Neuronal stem cell (in vitro differentiated cells): Measurements from ENCODE around the gene IKZF2.

Source experiments
- DNase-seq: peaks from one replicate; pipeline ENCODE4 v3.0.0-alpha.2; 2013; ENCODE audit warnings: low spot score
- H2AFZ ChIP-seq: one replicate; pipeline ENCODE4 v1.6.1; 2013; ENCODE audit warnings: mild to moderate bottlenecking, low read length, inconsistent platforms
- H2AK5ac ChIP-seq: 2 replicates; pipeline ENCODE4 v1.6.1; 2013; ENCODE audit warnings: low read depth, mild to moderate bottlenecking, inconsistent platforms, low read length, moderate library complexity, mixed read lengths
- H2BK120ac ChIP-seq: 2 replicates; pipeline ENCODE4 v1.6.1; 2013; ENCODE audit warnings: low read depth, mild to moderate bottlenecking, inconsistent platforms, low read length, moderate library complexity, mixed read lengths
- H2BK12ac ChIP-seq: one replicate; pipeline ENCODE4 v1.6.1; 2013; ENCODE audit warnings: low read length, inconsistent platforms
- H2BK15ac ChIP-seq: 2 replicates; pipeline ENCODE4 v1.6.1; 2013; ENCODE audit warnings: mild to moderate bottlenecking, low read length, inconsistent platforms, mixed read lengths
- H2BK5ac ChIP-seq: one replicate; pipeline ENCODE4 v1.6.1; 2013; ENCODE audit warnings: inconsistent platforms, mild to moderate bottlenecking, low read length, moderate library complexity
- H3K14ac ChIP-seq: one replicate; pipeline ENCODE4 v1.6.1; 2013; ENCODE audit warnings: low read length, inconsistent platforms
- H3K18ac ChIP-seq: 2 replicates; pipeline ENCODE4 v1.6.1; 2013; ENCODE audit warnings: low read length, inconsistent platforms
- H3K23ac ChIP-seq: 2 replicates; pipeline ENCODE4 v1.6.1; 2013; ENCODE audit warnings: low read depth, mild to moderate bottlenecking, mixed read lengths, low read length, inconsistent platforms; ENCODE audit not compliant: poor library complexity
- H3K27ac ChIP-seq: replicated peaks from 3 replicates; pipeline ENCODE4 v1.5.1; 2013; ENCODE audit warnings: low read length, inconsistent platforms
- H3K27me3 ChIP-seq, 3 experiments: 2 replicates each; pipeline ENCODE4 v1.6.1; 2013; ENCODE audit warnings: low read length in 3 of 3, mild to moderate bottlenecking in 2 of 3, inconsistent platforms in 1 of 3, low read depth in 1 of 3, mixed read lengths in 1 of 3, moderate library complexity in 1 of 3; ENCODE audit not compliant: control insufficient read depth in 3 of 3, insufficient read depth in 3 of 3
- H3K36me3 ChIP-seq, 2 donors: replicated peaks in 1 of 2; 2 replicates each; pipeline ENCODE4 v1.6.1; 2013; ENCODE audit warnings: low read length in 2 of 2; ENCODE audit not compliant: control insufficient read depth in 2 of 2, insufficient read depth in 2 of 2
- H3K4ac ChIP-seq: 2 replicates; pipeline ENCODE4 v1.6.1; 2013; ENCODE audit warnings: inconsistent platforms, mild to moderate bottlenecking, low read length, moderate library complexity
- H3K4me1 ChIP-seq, 2 donors: 1 replicate in 1 of 2; 2 replicates in 1 of 2; pipeline ENCODE4 v1.6.1; 2013; ENCODE audit warnings: low read length in 2 of 2, low read depth in 1 of 2; ENCODE audit not compliant: control insufficient read depth in 2 of 2, insufficient read depth in 1 of 2
- H3K4me2 ChIP-seq: one replicate; pipeline ENCODE4 v1.6.1; 2013; ENCODE audit warnings: mild to moderate bottlenecking, low read length, inconsistent platforms; ENCODE audit not compliant: insufficient read depth, poor library complexity, severe bottlenecking
- H3K4me3 ChIP-seq, 2 donors: 2 replicates each; pipeline ENCODE4 v1.5.1; 2013; ENCODE audit warnings: low read length in 2 of 2, mild to moderate bottlenecking in 2 of 2, inconsistent platforms in 1 of 2, moderate library complexity in 1 of 2
- H3K79me1 ChIP-seq: one replicate; pipeline ENCODE4 v1.6.1; 2013; ENCODE audit warnings: low read depth, mild to moderate bottlenecking, inconsistent platforms, low read length, moderate library complexity
- H3K9ac ChIP-seq: one replicate; pipeline ENCODE4 v1.6.1; 2013; ENCODE audit warnings: mild to moderate bottlenecking, low read depth, low read length, inconsistent platforms; ENCODE audit not compliant: poor library complexity
- H3K9me3 ChIP-seq, 2 donors: replicated peaks in 1 of 2; 2 replicates each; pipeline versions ENCODE3 to v1.6.1; 2013; ENCODE audit warnings: low read length in 2 of 2, mild to moderate bottlenecking in 2 of 2, inconsistent platforms in 1 of 2, low read depth in 1 of 2, mixed read lengths in 1 of 2, moderate library complexity in 1 of 2; ENCODE audit not compliant: control insufficient read depth in 2 of 2, insufficient read depth in 1 of 2
- H4K8ac ChIP-seq: one replicate; pipeline ENCODE4 v1.6.1; 2013; ENCODE audit warnings: low read depth, mild to moderate bottlenecking, inconsistent platforms, low read length, moderate library complexity
- H4K91ac ChIP-seq: one replicate; pipeline ENCODE4 v1.6.1; 2013; ENCODE audit warnings: low read length, low read depth, mild to moderate bottlenecking, inconsistent platforms; ENCODE audit not compliant: poor library complexity
- WGBS, 2 donors: extraction: QIAGEN DNeasy Blood & Tissue Kit; methylation state at CpG; one replicate each; pipeline ENCODE4 v1.1.7; 2013; ENCODE audit warnings: missing lambda C conversion rate in 2 of 2, mixed read lengths in 1 of 2; ENCODE audit not compliant: insufficient read length in 2 of 2, insufficient replicate concordance in 1 of 2; ENCODE audit errors: extremely low coverage in 2 of 2; 5-methylcytosine and 5-hydroxymethylcytosine counted together

Gene IKZF2

GRCh38 chr2:213013979-213014378 lies 137.4 kb downstream of the IKZF2 start:
- WGBS, 2 donors: no CpG with 5 or more reads among the region's 2 CpGs
- H2BK120ac ChIP-seq: no peak overlapping the region
- H3K36me3 ChIP-seq: peaks cover 0 to 44% of the 10 kb centered on the region in 2 donors
- H3K4me2 ChIP-seq: no peak overlapping the region
- no peak overlapping the region for H3K14ac ChIP-seq
- H3K23ac ChIP-seq: no peak overlapping the region
- no peak overlapping the region for H3K4ac ChIP-seq
- H2BK15ac ChIP-seq: no peak overlapping the region
- H3K79me1 ChIP-seq: no peaks in the 10 kb centered on the region
- peaks cover 0 to 9% of the 10 kb centered on the region in 2 donors for H3K9me3 ChIP-seq
- H3K18ac ChIP-seq: no peak overlapping the region
- no peak overlapping the region for H3K4me3 ChIP-seq
- no peaks in the 10 kb centered on the region for H3K4me1 ChIP-seq
- no peak overlapping the region for H2AK5ac ChIP-seq
- no peak overlapping the region for H2BK12ac ChIP-seq
- H3K27me3 ChIP-seq: no peaks in the 10 kb centered on the region
- no peak overlapping the region for H2AFZ ChIP-seq
- H3K9ac ChIP-seq: no peak overlapping the region
- DNase-seq: no peak
- no peak overlapping the region for H2BK5ac ChIP-seq
- H3K27ac ChIP-seq: no peak overlapping the region
- H4K8ac ChIP-seq: no peak overlapping the region
- no peak overlapping the region for H4K91ac ChIP-seq

- no peak overlapping the region for H2BK5ac ChIP-seq
- H3K4me3 ChIP-seq: no peak overlapping the region
- no peak overlapping the region for H2AFZ ChIP-seq
- no CpG with 5 or more reads among the region's 1 CpG for WGBS, 2 donors
- H3K79me1 ChIP-seq: no peaks in the 10 kb centered on the region
- H4K91ac ChIP-seq: no peak overlapping the region
- DNase-seq: no peak
- peaks cover 0 to 14% of the 10 kb centered on the region in 2 donors for H3K9me3 ChIP-seq
- H4K8ac ChIP-seq: no peak overlapping the region
- H3K4me2 ChIP-seq: no peak overlapping the region
- H3K4ac ChIP-seq: no peak overlapping the region
- no peak overlapping the region for H2BK120ac ChIP-seq
- no peak overlapping the region for H3K18ac ChIP-seq
- H3K9ac ChIP-seq: no peak overlapping the region
- no peak overlapping the region for H2BK12ac ChIP-seq
- H3K27ac ChIP-seq: no peak overlapping the region
- H3K4me1 ChIP-seq: peaks cover 4 to 12% of the 10 kb centered on the region in 2 donors
- H3K36me3 ChIP-seq: peaks cover 3 to 46% of the 10 kb centered on the region in 2 donors
- no peak overlapping the region for H2BK15ac ChIP-seq
- H3K14ac ChIP-seq: no peak overlapping the region
- H3K27me3 ChIP-seq: no peaks in the 10 kb centered on the region
- no peak overlapping the region for H2AK5ac ChIP-seq
- H3K23ac ChIP-seq: no peak overlapping the region
Measured at GRCh38 chr2:213011505-213011904, 139.9 kb downstream of the IKZF2 start.

- Histone ChIP-seq H3K4ac (no peak overlapping the region), H2BK5ac (no peak overlapping the region), H2AK5ac (no peak overlapping the region), H3K4me3 (no peak overlapping the region), H2BK120ac (no peak overlapping the region), H2BK15ac (no peak overlapping the region), H4K8ac (no peak overlapping the region), H3K27ac (no peak overlapping the region), H2BK12ac (no peak overlapping the region), H3K23ac (no peak overlapping the region), H2AFZ (no peak overlapping the region), H3K4me1 (peaks cover 4 to 18% of the 10 kb centered on the region in 2 donors), H3K4me2 (no peak overlapping the region), H3K18ac (no peak overlapping the region), H4K91ac (no peak overlapping the region), H3K27me3 (no peaks in the 10 kb centered on the region), H3K79me1 (no peaks in the 10 kb centered on the region), H3K36me3 (peaks cover 3 to 42% of the 10 kb centered on the region in 2 donors), H3K9me3 (peaks cover 0 to 14% of the 10 kb centered on the region in 2 donors), H3K14ac (no peak overlapping the region), H3K9ac (no peak overlapping the region)
- no CpG with 5 or more reads among the region's 1 CpG for WGBS, 2 donors
- no peak for DNase-seq
Measured at GRCh38 chr2:213010106-213010779, 141.2 kb downstream of the IKZF2 start.

GRCh38 chr2:213007290-213007838 lies 144.0 kb downstream of the IKZF2 start:
- H3K36me3 ChIP-seq: peaks cover 5 to 27% of the 10 kb centered on the region in 2 donors
- peaks cover 0 to 14% of the 10 kb centered on the region in 2 donors for H3K9me3 ChIP-seq
- H3K14ac ChIP-seq: no peak overlapping the region
- H3K23ac ChIP-seq: no peak overlapping the region
- no peaks in the 10 kb centered on the region for H3K27me3 ChIP-seq
- H2AFZ ChIP-seq: no peak overlapping the region
- no CpG with 5 or more reads among the region's 5 CpGs for WGBS, 2 donors
- no peak overlapping the region for H4K8ac ChIP-seq
- H2AK5ac ChIP-seq: no peak overlapping the region
- H3K79me1 ChIP-seq: no peaks in the 10 kb centered on the region
- no peak overlapping the region for H2BK15ac ChIP-seq
- H3K4ac ChIP-seq: no peak overlapping the region
- H4K91ac ChIP-seq: no peak overlapping the region
- no peak overlapping the region for H3K9ac ChIP-seq
- no peak overlapping the region for H2BK5ac ChIP-seq
- H3K4me2 ChIP-seq: no peak overlapping the region
- no peak overlapping the region for H3K27ac ChIP-seq
- H3K18ac ChIP-seq: no peak overlapping the region
- H3K4me1 ChIP-seq: peaks cover 4 to 18% of the 10 kb centered on the region in 2 donors
- no peak overlapping the region for H2BK120ac ChIP-seq
- H3K4me3 ChIP-seq: no peak overlapping the region
- no peak overlapping the region for H2BK12ac ChIP-seq
- no peak for DNase-seq
